Measurements from ENCODE around the gene PRPSAP2. TPM values are rescaled to one million over a fixed set of nuclear protein-coding genes. Genes with fewer than 3 reads are reported as not detected.

Gene PRPSAP2
- total and polyA plus RNA-seq, 2 of the 8 experiments (the other 6 are each of a cell fraction or from before 2014, with no cell fraction given): 28.7 to 50.5 TPM

- Histone ChIP-seq H3K79me2 (ENCODE audit: control insufficient read depth in 1 of 2, insufficient read depth in 2 of 2, low read length in 2 of 2) (no peaks in the 10 kb centered on the region), H2BK12ac (ENCODE audit: low read depth, low read length) (peak overlapping the region; percentile 44; the same call in 1 of the 2 replicates), H2BK120ac (replicated peaks; ENCODE audit: low read depth, low read length) (no peak overlapping the region), H3K36me3 (ENCODE audit: control insufficient read depth in 2 of 4, insufficient read depth in 4 of 4, low read length in 3 of 4) (no peaks in the 10 kb centered on the region), H2BK15ac (ENCODE audit: low read length) (no peak overlapping the region), H3K4me3 (ENCODE audit: extremely low read depth in 1 of 4, insufficient read depth in 2 of 4, low read depth in 3 of 4, low read length in 4 of 4) (no peak overlapping the region), H4K91ac (replicated peaks; ENCODE audit: insufficient read length, low read length) (no peak overlapping the region), H3K23me2 (ENCODE audit: low read depth, low read length) (no peaks in the 10 kb centered on the region), H3K56ac (replicated peaks; ENCODE audit: insufficient read length, low read depth, low read length) (no peak overlapping the region), H3K9ac (replicated peaks in 1 of 4; ENCODE audit: extremely low read depth in 1 of 4, low read depth in 3 of 4, low read length in 3 of 4) (no peak overlapping the region), H3K4me2 (ENCODE audit: insufficient read depth in 1 of 2, low read depth in 2 of 2, low read length in 2 of 2) (no peak overlapping the region), H4K8ac (ENCODE audit: extremely low read depth, insufficient read depth, low read length) (peak overlapping the region; percentile 9; the same call in 1 of the 2 replicates), H3K14ac (ENCODE audit: insufficient read length) (no peak overlapping the region), H4K20me1 (replicated peaks in 1 of 2; ENCODE audit: control insufficient read depth in 1 of 2, insufficient read depth in 2 of 2, low read length in 2 of 2) (no peaks in the 10 kb centered on the region), H2AFZ (ENCODE audit: low read length) (0 out of 2 replicates have a peak overlapping the region, but pooled peaks have one; percentile 51), H2BK5ac (ENCODE audit: low read depth, low read length) (no peak overlapping the region), H3K4me1 (replicated peaks in 1 of 4; ENCODE audit: control insufficient read depth in 3 of 4, insufficient read depth in 4 of 4, low read length in 3 of 4) (peaks cover 0 to 11% (median 6%) of the 10 kb centered on the region in 4 experiments; a peak in 5 of 7 replicates), H3K27me3 (replicated peaks in 1 of 4; ENCODE audit: control insufficient read depth in 3 of 4, extremely low read depth in 1 of 4, insufficient read depth in 3 of 4, low read length in 3 of 4) (no peaks in the 10 kb centered on the region), H3K23ac (ENCODE audit: insufficient read length) (no peak overlapping the region), H4K5ac (ENCODE audit: insufficient read length, low read depth, low read length) (no peak overlapping the region), H3K4ac (replicated peaks; ENCODE audit: insufficient read length, low read depth, low read length) (no peak overlapping the region), H3K79me1 (ENCODE audit: low read depth, low read length) (no peaks in the 10 kb centered on the region), H3K9me3 (ENCODE audit: insufficient read depth in 2 of 2, low read depth in 1 of 2, low read length in 1 of 2) (no peaks in the 10 kb centered on the region), H3K18ac (ENCODE audit: extremely low read depth, low read length) (no peak overlapping the region), H2BK20ac (ENCODE audit: low read length) (no peak overlapping the region), H2AK5ac (ENCODE audit: low read depth, low read length) (no peak overlapping the region), H3K27ac (ENCODE audit: low read depth, low read length) (no peak overlapping the region)
- FAIRE-seq (no peak), DNase-seq (ENCODE audit: low read depth in 1 of 2, low spot score in 2 of 2) (no peak)
- POLR2A ChIA-PET (ENCODE audit: partially characterized antibody): interaction anchor here (1.1 to 1.7 kb wide), 2 partner anchors 39 to 62 kb away, joined by 3 to 5 read pairs; no protein-coding TSS in a partner anchor
- CTCF ChIA-PET (ENCODE audit: partially characterized antibody): interaction anchor here (0.6 to 4.1 kb wide), 7 partner anchors 17 to 55 kb away, joined by 3 to 30 read pairs (median 5); no protein-coding TSS in a partner anchor
- WGBS, 2 experiments (ENCODE audit: extremely low coverage in 1 of 2, insufficient coverage in 1 of 2, insufficient read length in 1 of 2, insufficient replicate concordance in 2 of 2, low coverage in 1 of 2, low lambda C conversion rate in 2 of 2, missing lambda C conversion rate in 1 of 2): 85% methylated on average over 6 of the region's 6 CpGs; no CpG with 5 or more reads in 1 of the 2 experiments
- TF ChIP-seq GABPA (IDR thresholded peaks at IDR 0.05; ENCODE audit: borderline replicate concordance, insufficient read depth, low read length): no peak
- TF ChIP-seq YY1 (IDR thresholded peaks at IDR 0.05; ENCODE audit: low read depth, low read length): no peak
- no peak for TF ChIP-seq HDAC2 (IDR thresholded peaks at IDR 0.05; ENCODE audit: borderline replicate concordance in 1 of 2, low read depth in 2 of 2, low read length in 2 of 2)
- no peak for TF ChIP-seq HDAC6 (IDR thresholded peaks at IDR 0.05; ENCODE audit: low read depth, low read length)
- no peak for TF ChIP-seq MAFK (IDR thresholded peaks at IDR 0.05; ENCODE audit: low read depth, low read length)
- TF ChIP-seq NRF1 (IDR thresholded peaks at IDR 0.05; ENCODE audit: low read depth, low read length): no peak
- no peak for TF ChIP-seq CHD1 (IDR thresholded peaks at IDR 0.05; ENCODE audit: low read depth, low read length)
These were observed 104.5 kb downstream of the PRPSAP2 start for GRCh38 chr17:18962494-18962815.

Measured in H1 (cell line).